ENCODE results near the gene NCK2.

The NCK2 gene

GRCh38 chr2:105854972-105855371 lies 110.3 kb downstream of the NCK2 start:
- DNase-seq, result no peak

GRCh38 chr2:105856581-105856980 lies 111.9 kb downstream of the NCK2 start:
- DNase-seq, result no peak

- no peak for DNase-seq
Measured at GRCh38 chr2:105857076-105857740, 112.5 kb downstream of the NCK2 start.

GRCh38 chr2:105858868-105859693 lies 114.4 kb downstream of the NCK2 start:
- DNase-seq, result no peak

- DNase-seq, result no peak
Measured at GRCh38 chr2:105859694-105859951, 114.9 kb downstream of the NCK2 start.

GRCh38 chr2:105860567-105860966 lies 115.9 kb downstream of the NCK2 start:
- no peak for DNase-seq

GRCh38 chr2:105861200-105861599 lies 116.5 kb downstream of the NCK2 start:
- DNase-seq, result no peak

- no peak for DNase-seq
Measured at GRCh38 chr2:105862843-105863242, 118.1 kb downstream of the NCK2 start.

- no peak for DNase-seq
Measured at GRCh38 chr2:105864262-105864661, 119.5 kb downstream of the NCK2 start.

- DNase-seq, result no peak
Measured at GRCh38 chr2:105865222-105865913, 120.7 kb downstream of the NCK2 start.

- no peak for DNase-seq
Measured at GRCh38 chr2:105866216-105867185, 121.8 kb downstream of the NCK2 start.

- no peak for DNase-seq
Measured at GRCh38 chr2:105867587-105867986, 122.9 kb downstream of the NCK2 start.

- no peak for DNase-seq
Measured at GRCh38 chr2:105868060-105868459, 123.3 kb downstream of the NCK2 start.

GRCh38 chr2:105869341-105869740 lies 124.6 kb downstream of the NCK2 start:
- no peak for DNase-seq

GRCh38 chr2:105870062-105870461 lies 125.3 kb downstream of the NCK2 start:
- DNase-seq, result no peak

- no peak for DNase-seq
Measured at GRCh38 chr2:105870858-105871257, 126.1 kb downstream of the NCK2 start.

GRCh38 chr2:105872142-105872728 lies 127.5 kb downstream of the NCK2 start:
- no peak for DNase-seq

GRCh38 chr2:105872830-105873229 lies 128.1 kb downstream of the NCK2 start:
- DNase-seq, result no peak

- DNase-seq, result no peak
Measured at GRCh38 chr2:105873281-105873680, 128.6 kb downstream of the NCK2 start.

- no peak for DNase-seq
Measured at GRCh38 chr2:105873721-105874120, 129.0 kb downstream of the NCK2 start.

GRCh38 chr2:105874466-105874865 lies 129.8 kb downstream of the NCK2 start:
- DNase-seq, result no peak

GRCh38 chr2:105875241-105875640 lies 130.5 kb downstream of the NCK2 start:
- peak; percentile 88 for DNase-seq

- DNase-seq, result no peak
Measured at GRCh38 chr2:105876191-105876590, 131.5 kb downstream of the NCK2 start.
